Inflammatory macrophage (primary cell): ENCODE results near the gene DDX46.
"Not testable (repeated sequence)": the region's sequence is repeated elsewhere in the genome, so short reads cannot be mapped to it uniquely, and the experiment has no call there.

ENCODE experiments used
- DNase-seq, 2 donors: peaks; one replicate each; pipeline ENCODE4 v3.0.0-alpha.2; 2020 to 2022

DDX46 gene

GRCh38 chr5:134787692-134788091 is 29.1 kb downstream of the DDX46 start:
- no peak for DNase-seq

- no peak for DNase-seq
Observed at GRCh38 chr5:134791580-134791979, 33.0 kb downstream of the DDX46 start.

- no peak for DNase-seq
Observed at GRCh38 chr5:134792286-134792685, 33.7 kb downstream of the DDX46 start.

GRCh38 chr5:134793111-134793510 is 34.5 kb downstream of the DDX46 start:
- DNase-seq = no peak

- DNase-seq = no peak
Observed at GRCh38 chr5:134794082-134794481, 35.5 kb downstream of the DDX46 start.

DNA sequence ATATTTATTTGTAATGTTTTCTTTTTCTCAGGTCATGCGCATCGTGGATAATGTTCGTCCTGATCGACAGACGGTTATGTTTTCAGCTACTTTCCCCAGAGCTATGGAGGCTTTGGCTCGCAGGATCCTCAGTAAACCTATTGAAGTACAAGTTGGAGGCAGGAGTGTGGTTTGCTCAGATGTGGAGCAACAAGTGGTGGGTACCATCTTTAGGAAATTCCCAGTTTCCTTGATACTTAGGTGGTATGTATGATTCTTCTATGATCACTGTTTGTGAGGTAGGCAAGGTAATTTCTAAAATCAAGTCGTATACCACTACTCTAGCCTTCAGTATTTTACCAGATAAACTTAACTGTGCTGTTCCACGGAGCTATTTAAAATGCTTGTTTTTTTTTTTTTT is 36.2 kb downstream of the DDX46 start:
- no peak for DNase-seq

DNA sequence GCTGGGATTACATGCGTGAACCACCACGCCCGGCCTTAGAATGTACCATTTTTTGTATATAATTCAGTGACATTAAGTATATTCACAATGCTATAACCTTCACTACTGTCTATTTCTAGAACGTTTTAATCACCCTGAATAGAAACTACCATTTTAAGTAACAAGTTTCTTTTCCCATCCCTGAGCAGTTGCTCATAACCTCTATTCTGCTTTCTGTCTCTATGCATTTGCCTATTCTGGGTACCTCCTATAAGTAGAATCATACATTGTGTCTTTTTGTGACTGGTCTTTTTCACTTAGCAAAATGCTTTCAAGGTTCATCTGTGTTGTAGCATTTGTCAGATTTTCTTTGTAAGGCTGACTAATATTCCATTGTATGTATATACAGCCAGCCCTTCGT is 39.9 kb downstream of the DDX46 start:
- no peak for DNase-seq

- no peak for DNase-seq
Observed at GRCh38 chr5:134803821-134804220, 45.2 kb downstream of the DDX46 start.

GRCh38 chr5:134813407-134813806 is 54.8 kb downstream of the DDX46 start:
- peak in 1 of 2 donors; percentile 6 for DNase-seq

DNA sequence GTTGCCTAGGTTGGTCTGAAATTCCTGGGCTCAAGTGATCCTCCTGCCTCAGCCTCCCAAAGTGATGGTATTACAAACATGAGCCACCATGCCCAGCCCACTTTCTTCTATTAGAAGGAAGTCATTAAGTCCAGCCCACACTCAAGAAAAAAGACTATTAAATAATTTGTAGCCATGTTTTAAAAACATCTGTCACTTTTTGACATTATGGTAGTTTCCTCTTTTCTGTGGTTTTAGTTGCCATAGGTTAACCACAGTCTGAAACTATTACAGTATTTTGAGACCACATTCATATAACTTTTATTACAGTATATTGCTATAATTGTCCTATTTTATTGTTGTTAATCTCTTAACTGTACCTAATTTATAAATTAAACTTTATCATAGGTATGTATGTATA is 55.2 kb downstream of the DDX46 start:
- peak; percentile 12 to 78 for DNase-seq

DNA sequence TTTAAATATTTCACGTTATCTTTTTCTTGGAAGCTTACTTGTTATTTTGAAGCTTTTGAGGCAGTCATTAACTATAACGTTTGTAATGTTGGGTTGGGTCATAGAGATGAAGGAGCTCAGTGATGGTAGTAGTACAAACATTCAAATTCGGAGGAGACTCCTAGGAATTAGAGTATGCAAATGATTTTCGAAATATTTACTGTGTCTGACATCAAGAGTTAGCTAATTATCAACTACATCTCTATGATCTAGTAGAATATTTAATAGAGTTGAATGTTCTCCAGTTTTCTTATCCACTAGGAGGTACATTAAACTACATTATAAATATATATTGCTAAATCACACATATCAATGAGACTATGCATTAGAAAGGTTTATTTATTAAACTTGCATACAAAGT is 58.4 kb downstream of the DDX46 start:
- no peak for DNase-seq

GRCh38 chr5:134818776-134819175 is 60.2 kb downstream of the DDX46 start:
- DNase-seq = no peak

GRCh38 chr5:134819407-134819963 is 60.9 kb downstream of the DDX46 start:
- no peak for DNase-seq

- no peak for DNase-seq
Observed at GRCh38 chr5:134821841-134822240, 63.3 kb downstream of the DDX46 start.

- no peak for DNase-seq
Observed at GRCh38 chr5:134824681-134825080, 66.1 kb downstream of the DDX46 start.

GRCh38 chr5:134825212-134825611 is 66.6 kb downstream of the DDX46 start:
- no peak for DNase-seq

GRCh38 chr5:134833340-134834032 is 74.9 kb downstream of the DDX46 start:
- DNase-seq = no peak

- DNase-seq = no peak
Observed at GRCh38 chr5:134835623-134836022, 77.0 kb downstream of the DDX46 start.

DNA sequence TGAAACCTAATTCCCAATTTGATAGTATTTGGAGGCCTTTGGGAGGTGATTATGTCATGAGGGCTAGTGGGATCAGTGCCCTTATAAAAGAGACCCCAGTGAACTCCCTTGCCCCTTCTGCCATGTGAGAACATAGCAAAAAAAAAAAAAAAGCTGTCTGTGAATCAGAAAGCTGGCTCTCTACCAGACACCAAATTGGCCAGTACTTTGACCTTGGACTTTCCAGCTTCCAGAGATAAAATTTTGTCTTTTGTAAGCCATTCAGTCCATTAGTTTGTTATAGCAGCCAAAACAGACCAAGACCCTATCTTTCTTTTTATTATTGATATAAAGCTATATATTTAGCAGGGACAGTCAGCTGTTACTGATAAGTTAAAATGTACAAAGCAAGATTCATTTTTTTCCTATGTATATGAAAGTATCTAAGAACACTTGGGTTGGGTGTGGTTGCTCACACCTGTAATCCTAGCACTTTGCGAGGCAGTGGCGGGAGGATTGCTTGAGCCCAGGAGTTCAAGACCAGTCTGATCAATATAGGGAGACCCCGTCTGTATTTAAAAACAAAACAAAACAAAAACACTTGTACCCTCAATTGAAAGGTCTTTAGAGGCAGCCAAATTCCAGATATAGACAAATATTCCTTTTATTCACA is 79.1 kb downstream of the DDX46 start:
- DNase-seq = no peak

- DNase-seq = not testable (repeated sequence)
Observed at GRCh38 chr5:134838361-134838760, 79.8 kb downstream of the DDX46 start.

GRCh38 chr5:134840811-134841210 is 82.2 kb downstream of the DDX46 start:
- DNase-seq = no peak

DNA sequence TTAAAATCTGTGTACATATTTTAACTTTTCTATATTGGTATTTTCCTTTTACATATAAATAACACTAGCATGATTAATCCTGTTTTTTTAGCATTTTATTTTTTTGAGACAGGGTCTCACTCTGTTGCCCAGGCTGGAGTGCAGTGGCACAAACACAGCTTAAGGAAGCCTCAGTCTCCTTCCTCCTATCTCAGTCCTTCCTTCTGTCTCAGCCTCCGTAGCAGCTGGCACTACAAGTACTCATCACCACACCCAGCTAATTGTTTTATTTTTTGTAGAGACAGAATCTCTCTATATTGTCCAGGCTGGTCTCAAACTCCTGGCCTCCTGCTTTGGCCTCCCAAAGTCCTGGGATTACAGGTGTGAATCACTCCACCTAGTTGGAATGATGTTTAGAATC is 85.7 kb downstream of the DDX46 start:
- no peak for DNase-seq

DNA sequence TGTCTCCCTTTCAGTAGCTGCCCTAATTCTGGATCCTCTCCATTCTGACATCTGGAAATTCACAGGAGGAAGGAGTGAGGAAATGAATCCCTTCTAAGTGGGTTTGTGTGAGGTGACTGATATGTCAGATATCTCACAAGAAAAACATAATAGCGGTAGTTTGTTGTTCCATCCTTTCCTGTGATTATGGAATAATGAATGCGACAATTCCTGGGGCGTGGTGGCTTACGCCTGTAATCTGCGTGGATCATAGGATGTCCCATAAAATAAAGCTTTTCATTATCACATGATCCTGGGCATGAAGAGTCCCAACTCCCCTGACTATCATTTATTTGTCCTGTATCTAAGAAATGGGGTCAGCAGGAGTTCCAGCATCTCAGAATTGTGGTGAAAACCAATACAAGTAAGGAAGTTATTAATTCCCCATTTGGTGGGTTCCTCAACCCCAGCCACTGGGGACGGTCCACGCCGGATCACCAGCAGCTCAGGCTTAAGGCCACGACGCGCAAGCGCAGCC is 86.8 kb downstream of the DDX46 start:
- DNase-seq = no peak
